ENCODE data around the gene FAM47E.

- TF ChIP-seq USF1 (CRISPR knock-in tag; IDR thresholded peaks at IDR 0.05) (no peak), POLR2AphosphoS5 (IDR thresholded peaks at IDR 0.05; ENCODE audit: control insufficient read depth, insufficient read depth, low read depth, low read length) (no peak), NEUROD1 (IDR thresholded peaks at IDR 0.05; ENCODE audit: borderline replicate concordance, low read depth, low read length, partially characterized antibody) (no peak), PKNOX1 (IDR thresholded peaks at IDR 0.05) (no peak), MCM2 (IDR thresholded peaks at IDR 0.05; ENCODE audit: low read depth) (no peak), MAX (CRISPR knock-in tag; IDR thresholded peaks at IDR 0.05) (no peak), LEF1 (IDR thresholded peaks at IDR 0.05) (no peak), ZNF121 (CRISPR knock-in tag; conservative IDR thresholded peaks at IDR 0.05) (no peak), PRDM10 (IDR thresholded peaks at IDR 0.05; ENCODE audit: partially characterized antibody) (no peak), TBL1XR1 (IDR thresholded peaks at IDR 0.05; ENCODE audit: low read length in 2 of 2) (no peak), ZNF232 (CRISPR knock-in tag; IDR thresholded peaks at IDR 0.05) (no peak), MAFK (IDR thresholded peaks at IDR 0.05; ENCODE audit: low read length) (no peak), ZNF354B (CRISPR knock-in tag; IDR thresholded peaks at IDR 0.05) (no peak)
These were observed 741 bp downstream of the FAM47E start for GRCh38 chr4:76252271-76252653.
